ENCODE data around the gene RAB6B.

Gene RAB6B

DNA sequence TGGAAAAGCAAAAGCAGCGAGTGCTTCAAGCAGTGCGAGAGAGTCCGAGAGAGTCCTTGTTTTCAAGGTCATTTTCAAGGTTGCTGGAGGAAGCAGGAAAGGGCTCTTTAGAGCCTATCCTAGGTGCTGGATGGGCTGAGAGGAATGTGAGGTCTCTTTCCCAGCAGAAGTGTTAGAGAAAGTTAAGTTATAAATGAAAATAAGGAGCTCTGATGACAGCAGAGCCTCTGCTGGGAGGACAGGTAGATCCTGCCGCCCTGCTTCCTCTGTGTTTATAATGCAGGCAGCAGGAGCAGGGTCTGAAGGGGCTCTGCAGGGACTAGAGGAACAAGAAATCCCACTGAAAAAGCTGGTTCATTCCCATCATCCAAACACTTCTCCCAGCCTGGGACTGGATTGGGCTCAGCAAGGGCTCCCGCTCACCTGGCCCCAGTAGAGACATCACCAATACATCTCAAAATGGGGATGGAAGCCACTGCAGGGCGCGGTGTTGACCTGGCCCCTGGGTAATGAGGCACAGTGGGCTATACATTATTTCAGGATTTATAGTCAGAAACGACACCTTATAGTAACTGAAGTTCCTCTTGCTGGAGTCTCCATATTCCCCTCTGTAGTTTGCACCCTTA, 41.5 kb upstream of the RAB6B start:
- TF ChIP-seq TCF4 (CRISPR knock-in tag; IDR thresholded peaks at IDR 0.05; ENCODE audit: borderline replicate concordance) (no peak), CSRNP3 (CRISPR knock-in tag; IDR thresholded peaks at IDR 0.05) (no peak), ZNF8 (CRISPR knock-in tag; IDR thresholded peaks at IDR 0.05) (no peak), CREB5 (CRISPR knock-in tag; IDR thresholded peaks at IDR 0.05; ENCODE audit: low read depth) (no peak), ZC3H10 (CRISPR knock-in tag; IDR thresholded peaks at IDR 0.05) (no peak), ZNF565 (CRISPR knock-in tag; conservative IDR thresholded peaks at IDR 0.05; ENCODE audit: low read depth) (no peak), ISL1 (CRISPR knock-in tag; IDR thresholded peaks at IDR 0.05) (no peak), BACH2 (CRISPR knock-in tag; IDR thresholded peaks at IDR 0.05; ENCODE audit: borderline replicate concordance) (no peak), ESRRG (CRISPR knock-in tag; IDR thresholded peaks at IDR 0.05) (no peak), CSDC2 (CRISPR knock-in tag; IDR thresholded peaks at IDR 0.05) (no peak), SNAI2 (CRISPR knock-in tag; IDR thresholded peaks at IDR 0.05) (no peak), PATZ1 (CRISPR knock-in tag; IDR thresholded peaks at IDR 0.05; ENCODE audit: borderline replicate concordance) (no peak)
- TF ChIP-seq, protein P1, sequence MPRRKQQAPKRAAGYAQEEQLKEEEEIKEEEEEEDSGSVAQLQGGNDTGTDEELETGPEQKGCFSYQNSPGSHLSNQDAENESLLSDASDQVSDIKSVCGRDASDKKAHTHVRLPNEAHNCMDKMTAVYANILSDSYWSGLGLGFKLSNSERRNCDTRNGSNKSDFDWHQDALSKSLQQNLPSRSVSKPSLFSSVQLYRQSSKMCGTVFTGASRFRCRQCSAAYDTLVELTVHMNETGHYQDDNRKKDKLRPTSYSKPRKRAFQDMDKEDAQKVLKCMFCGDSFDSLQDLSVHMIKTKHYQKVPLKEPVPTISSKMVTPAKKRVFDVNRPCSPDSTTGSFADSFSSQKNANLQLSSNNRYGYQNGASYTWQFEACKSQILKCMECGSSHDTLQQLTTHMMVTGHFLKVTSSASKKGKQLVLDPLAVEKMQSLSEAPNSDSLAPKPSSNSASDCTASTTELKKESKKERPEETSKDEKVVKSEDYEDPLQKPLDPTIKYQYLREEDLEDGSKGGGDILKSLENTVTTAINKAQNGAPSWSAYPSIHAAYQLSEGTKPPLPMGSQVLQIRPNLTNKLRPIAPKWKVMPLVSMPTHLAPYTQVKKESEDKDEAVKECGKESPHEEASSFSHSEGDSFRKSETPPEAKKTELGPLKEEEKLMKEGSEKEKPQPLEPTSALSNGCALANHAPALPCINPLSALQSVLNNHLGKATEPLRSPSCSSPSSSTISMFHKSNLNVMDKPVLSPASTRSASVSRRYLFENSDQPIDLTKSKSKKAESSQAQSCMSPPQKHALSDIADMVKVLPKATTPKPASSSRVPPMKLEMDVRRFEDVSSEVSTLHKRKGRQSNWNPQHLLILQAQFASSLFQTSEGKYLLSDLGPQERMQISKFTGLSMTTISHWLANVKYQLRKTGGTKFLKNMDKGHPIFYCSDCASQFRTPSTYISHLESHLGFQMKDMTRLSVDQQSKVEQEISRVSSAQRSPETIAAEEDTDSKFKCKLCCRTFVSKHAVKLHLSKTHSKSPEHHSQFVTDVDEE (CRISPR knock-in tag; IDR thresholded peaks at IDR 0.05) = no peak
- TF ChIP-seq, protein P2, sequence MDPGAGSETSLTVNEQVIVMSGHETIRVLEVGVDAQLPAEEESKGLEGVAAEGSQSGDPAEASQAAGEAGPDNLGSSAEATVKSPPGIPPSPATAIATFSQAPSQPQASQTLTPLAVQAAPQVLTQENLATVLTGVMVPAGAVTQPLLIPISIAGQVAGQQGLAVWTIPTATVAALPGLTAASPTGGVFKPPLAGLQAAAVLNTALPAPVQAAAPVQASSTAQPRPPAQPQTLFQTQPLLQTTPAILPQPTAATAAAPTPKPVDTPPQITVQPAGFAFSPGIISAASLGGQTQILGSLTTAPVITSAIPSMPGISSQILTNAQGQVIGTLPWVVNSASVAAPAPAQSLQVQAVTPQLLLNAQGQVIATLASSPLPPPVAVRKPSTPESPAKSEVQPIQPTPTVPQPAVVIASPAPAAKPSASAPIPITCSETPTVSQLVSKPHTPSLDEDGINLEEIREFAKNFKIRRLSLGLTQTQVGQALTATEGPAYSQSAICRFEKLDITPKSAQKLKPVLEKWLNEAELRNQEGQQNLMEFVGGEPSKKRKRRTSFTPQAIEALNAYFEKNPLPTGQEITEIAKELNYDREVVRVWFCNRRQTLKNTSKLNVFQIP (CRISPR knock-in tag; IDR thresholded peaks at IDR 0.05; ENCODE audit: borderline replicate concordance, low read depth) = no peak
- ATAC-seq = no peak

GRCh38 chr3:133935843-133936769, 40.4 kb upstream of the RAB6B start:
- TF ChIP-seq TOX (CRISPR knock-in tag; IDR thresholded peaks at IDR 0.05; ENCODE audit: borderline replicate concordance) = no peak
- no peak for ATAC-seq

DNA sequence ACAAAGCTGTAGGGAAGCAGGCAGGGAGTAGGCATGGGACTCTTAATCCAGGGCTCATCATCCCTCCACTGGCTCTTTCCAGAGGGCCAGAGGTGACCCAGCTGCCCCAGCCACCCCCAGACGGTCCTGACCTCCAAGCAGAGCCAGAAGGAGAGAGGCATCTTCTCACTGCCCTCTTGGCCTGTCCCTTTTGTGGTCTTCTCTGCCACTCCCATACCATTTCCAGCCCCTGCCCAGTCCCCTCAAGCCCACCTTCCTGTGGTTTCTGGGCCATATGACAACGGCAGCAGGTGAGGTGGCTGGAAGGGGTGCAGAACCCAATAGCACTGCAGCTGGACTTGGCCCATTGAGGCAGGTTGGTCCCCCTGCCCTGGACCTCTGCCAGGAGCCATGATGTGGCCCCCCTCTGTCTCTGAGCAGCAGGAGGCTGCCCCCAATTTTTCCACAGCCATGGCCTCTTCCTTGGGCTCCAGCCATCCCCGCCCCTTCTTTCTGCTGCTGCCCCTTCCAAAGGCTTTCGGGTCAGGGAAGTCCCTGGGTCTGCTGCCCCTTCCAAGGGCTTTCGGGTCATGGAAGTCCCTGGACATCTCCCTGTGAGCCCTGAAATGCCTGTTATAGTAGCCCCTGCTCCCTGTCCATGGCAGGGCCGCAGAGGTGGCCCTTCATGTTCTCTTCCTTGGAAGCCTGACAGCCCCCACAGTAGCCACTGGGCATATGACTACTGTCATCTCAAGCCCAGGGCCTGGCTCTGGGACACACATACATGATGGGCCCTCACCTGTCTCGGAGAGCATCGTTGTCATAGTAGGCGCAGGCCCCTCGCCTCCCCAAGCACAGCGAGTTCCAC, 39.5 kb upstream of the RAB6B start:
- ATAC-seq = no peak
- no peak for TF ChIP-seq ZFP3 (CRISPR knock-in tag; IDR thresholded peaks at IDR 0.05)
- TF ChIP-seq ZNF70 (CRISPR knock-in tag; IDR thresholded peaks at IDR 0.05) = no peak
- TF ChIP-seq, protein P1 (CRISPR knock-in tag; IDR thresholded peaks at IDR 0.05) = no peak
- no peak for TF ChIP-seq TCF4 (CRISPR knock-in tag; IDR thresholded peaks at IDR 0.05; ENCODE audit: borderline replicate concordance)
- no peak for TF ChIP-seq CSDC2 (CRISPR knock-in tag; IDR thresholded peaks at IDR 0.05)
- TF ChIP-seq ZC3H10 (CRISPR knock-in tag; IDR thresholded peaks at IDR 0.05) = no peak
- TF ChIP-seq ESRRG (CRISPR knock-in tag; IDR thresholded peaks at IDR 0.05) = no peak
- no peak for TF ChIP-seq PPARA (CRISPR knock-in tag; IDR thresholded peaks at IDR 0.05; ENCODE audit: borderline replicate concordance)
- no peak for TF ChIP-seq PATZ1 (CRISPR knock-in tag; IDR thresholded peaks at IDR 0.05; ENCODE audit: borderline replicate concordance)
- TF ChIP-seq ZNF565 (CRISPR knock-in tag; conservative IDR thresholded peaks at IDR 0.05; ENCODE audit: low read depth) = no peak
- no peak for TF ChIP-seq TOX (CRISPR knock-in tag; IDR thresholded peaks at IDR 0.05; ENCODE audit: borderline replicate concordance)
- no peak for TF ChIP-seq SNAI2 (CRISPR knock-in tag; IDR thresholded peaks at IDR 0.05)
- TF ChIP-seq ZNF8 (CRISPR knock-in tag; IDR thresholded peaks at IDR 0.05) = no peak

Measured in SK-N-SH treated with all-trans-retinoic acid at 6 μM for 48 hours (cell line).